GM19240 (cell line): Measurements from ENCODE around the gene MAST3.

ENCODE experiments used
- DNase-seq: peaks from one replicate; pipeline ENCODE4 v3.0.0; 2011; ENCODE audit warnings: low spot score; ENCODE audit not compliant: insufficient read length

The MAST3 gene

DNA sequence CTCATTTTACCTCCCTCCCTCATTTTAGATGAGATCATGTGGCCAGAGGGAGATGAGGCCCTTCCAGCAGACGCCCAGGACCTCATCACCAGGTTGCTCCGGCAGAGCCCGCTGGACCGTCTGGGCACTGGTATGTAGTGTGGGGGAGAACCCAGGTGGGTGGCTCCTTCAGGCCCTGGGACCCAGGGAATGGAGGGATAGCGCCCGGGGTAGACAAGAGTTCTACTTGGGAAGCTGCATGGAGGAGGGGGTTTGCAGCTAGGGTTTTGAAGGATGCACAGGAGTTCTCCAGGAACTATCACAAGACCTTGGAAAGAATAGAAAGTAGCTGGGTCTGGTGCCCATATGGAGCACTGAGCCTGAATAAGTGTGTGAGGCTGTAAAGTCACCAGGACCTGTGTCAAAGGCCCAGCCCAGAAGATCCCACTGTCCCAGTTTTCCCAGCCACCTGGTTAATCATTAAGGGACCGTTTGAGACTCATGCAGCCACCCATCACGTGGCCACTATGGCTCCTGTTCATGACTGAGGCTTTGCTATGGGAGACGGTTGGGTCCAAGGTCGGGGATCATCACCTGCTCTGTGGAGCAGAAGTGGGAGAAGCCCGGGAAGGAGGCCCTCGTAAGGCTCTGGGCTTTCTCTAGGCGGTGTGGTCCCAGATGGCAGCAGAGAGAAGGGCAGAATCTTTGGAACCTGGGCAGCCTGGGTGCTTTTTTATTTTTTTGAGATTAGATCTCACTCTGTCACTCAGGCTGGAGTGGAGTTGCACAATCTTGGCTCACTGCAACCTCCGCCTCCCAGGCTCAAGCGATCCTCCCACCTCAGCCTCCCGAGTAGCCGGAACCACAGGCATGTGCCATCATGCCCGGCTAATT lies 38.4 kb downstream of the MAST3 start:
- DNase-seq = no peak

- DNase-seq = no peak
These were observed 39.7 kb downstream of the MAST3 start for GRCh38 chr19:18137242-18137641.

- no peak for DNase-seq
These were observed 40.2 kb downstream of the MAST3 start for GRCh38 chr19:18137657-18138339.

- no peak for DNase-seq
These were observed 42.9 kb downstream of the MAST3 start for GRCh38 chr19:18140473-18140872.

DNA sequence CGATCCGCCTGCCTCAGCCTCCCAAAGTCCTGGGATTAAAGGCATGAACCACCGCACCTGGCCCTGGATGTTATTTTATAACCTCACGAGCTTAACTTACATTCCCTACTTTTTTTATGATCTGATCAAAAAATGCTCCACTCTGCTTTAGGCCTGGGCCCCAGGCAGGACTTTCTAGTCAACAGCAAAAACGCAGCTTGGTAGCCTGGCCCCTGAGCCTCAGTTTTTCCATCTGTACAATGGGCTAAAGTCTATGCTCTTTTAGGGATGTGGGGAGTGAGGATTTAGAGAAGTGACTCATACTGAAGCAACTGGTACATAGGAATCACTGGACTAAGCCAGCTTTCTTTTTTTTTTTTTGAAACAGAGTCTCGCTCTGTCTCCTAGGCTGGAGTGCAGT lies 43.5 kb downstream of the MAST3 start:
- DNase-seq = no peak

- DNase-seq = no peak
These were observed 46.3 kb downstream of the MAST3 start for GRCh38 chr19:18143902-18144301.

GRCh38 chr19:18144361-18144760 lies 46.8 kb downstream of the MAST3 start:
- no peak for DNase-seq

- DNase-seq = no peak
These were observed 47.3 kb downstream of the MAST3 start for GRCh38 chr19:18144906-18145305.

GRCh38 chr19:18145391-18145999 lies 47.9 kb downstream of the MAST3 start:
- DNase-seq = no peak

- no peak for DNase-seq
These were observed 49.8 kb downstream of the MAST3 start for GRCh38 chr19:18147396-18147795.

GRCh38 chr19:18149596-18149975 lies 52.0 kb downstream of the MAST3 start:
- DNase-seq = no peak

DNA sequence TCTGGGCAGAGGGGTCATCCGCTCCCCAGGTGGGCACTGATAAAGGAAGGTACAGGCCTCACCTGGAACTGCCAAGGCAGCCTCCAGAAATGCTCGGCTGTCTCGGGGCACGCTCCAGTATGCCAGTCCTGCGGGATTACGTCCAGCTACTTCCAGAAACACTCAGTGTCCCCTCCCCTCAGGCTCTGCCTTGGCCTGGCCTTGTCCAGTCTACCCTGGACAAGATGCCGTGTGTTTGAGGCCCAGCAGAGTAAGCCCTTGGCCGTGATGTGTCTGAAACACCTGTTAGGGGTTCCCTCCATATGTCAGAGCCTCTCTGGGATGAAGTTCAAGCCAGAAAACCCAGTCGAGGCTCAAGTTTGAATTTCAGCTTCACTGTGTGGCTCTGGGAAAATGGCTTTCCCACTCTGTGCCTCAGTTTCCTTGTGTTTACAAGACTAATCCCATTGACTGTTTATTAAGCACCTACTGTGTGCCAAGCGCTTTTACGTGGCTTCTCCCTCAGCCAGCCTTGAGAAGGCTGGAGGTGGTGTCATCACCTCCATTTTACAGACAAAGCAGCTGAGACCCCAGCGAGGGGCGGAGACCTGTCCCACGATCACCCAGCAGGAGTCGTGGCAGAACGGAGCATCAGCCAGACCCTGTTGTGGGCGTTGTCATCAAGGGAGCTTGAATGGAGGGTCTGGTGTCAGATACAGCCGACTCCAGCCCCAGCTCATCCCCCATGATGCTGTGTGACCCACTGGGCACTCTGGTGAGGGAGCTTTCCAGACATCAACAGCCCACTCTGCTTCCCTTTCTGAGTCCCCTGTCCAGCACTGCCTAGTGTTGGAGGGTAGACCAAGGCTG lies 53.4 kb downstream of the MAST3 start:
- no peak for DNase-seq

GRCh38 chr19:18152442-18152816 lies 54.9 kb downstream of the MAST3 start:
- peak; percentile 100 for DNase-seq

DNA sequence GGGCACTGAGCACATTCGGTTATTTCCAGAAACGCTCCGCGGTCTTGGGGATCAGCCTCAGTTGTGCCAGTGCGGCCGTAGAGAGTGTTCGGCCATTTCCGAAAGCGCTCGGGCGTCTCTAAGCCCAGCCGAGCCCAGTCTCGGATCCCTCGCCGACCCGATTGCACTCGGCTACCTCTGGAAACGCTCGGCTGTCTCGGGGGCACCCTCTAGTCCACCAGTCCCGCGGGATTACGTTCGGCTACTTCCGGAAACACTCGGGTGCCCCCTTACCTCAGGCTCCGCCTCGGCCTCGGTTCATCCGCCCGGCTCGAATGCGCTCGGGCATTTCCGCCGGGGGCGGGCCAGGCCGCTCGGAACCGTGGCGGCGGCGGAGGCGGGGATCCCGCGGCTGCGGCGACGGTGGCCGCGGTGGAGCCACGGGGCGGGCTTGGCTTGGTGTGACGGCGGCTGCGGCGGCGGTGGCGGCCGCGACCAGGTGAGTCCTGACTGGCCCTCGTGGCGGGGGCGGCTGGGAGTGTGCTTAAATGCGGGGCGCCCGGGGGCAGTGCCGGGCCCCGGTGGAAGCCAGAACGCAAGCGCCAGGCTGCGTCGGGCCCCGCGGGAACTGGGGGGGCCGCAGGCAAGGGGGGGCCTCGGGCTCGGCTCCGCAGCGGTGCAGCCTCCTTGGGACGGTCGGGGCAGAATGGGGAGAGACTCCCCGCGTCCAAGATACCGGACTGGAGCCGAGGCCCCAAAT lies 55.4 kb downstream of the MAST3 start, which contains the start of gene PIK3R2:
Gene PIK3R2, plus strand, starts transcription at position 347 of the 739 bp plus-strand sequence. CDS start 2,717 bp downstream, outside the sequence.
- peak; percentile 99 for DNase-seq

DNA sequence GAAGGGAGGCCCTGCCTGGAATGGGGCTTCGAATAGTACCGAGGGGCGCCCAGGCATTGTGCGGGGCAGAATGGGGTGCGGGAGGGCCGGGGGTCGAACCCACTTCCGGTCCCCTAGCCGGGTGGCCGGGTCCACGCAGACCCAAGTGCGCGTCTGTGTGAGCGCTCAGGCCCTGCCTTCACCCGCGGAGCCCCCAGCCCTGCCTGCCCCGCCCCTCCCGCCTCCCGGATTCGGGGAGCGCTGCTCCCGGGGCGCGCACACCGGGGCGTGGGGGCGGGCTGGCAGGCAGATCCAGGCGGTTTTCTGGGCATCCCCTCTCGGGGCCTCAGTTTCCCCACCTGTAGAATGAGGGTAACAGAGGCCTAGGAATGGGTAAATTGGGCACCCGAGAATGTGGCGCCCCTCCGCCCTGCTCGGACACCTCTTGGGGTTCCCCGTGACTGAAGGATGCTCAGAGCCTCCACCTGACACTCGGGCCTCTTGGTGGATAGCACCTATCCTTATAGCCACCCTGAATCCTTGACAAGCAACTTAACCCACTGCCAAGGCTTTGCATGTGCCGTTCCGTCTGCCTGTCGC lies 56.1 kb downstream of the MAST3 start:
- no peak for DNase-seq

DNA sequence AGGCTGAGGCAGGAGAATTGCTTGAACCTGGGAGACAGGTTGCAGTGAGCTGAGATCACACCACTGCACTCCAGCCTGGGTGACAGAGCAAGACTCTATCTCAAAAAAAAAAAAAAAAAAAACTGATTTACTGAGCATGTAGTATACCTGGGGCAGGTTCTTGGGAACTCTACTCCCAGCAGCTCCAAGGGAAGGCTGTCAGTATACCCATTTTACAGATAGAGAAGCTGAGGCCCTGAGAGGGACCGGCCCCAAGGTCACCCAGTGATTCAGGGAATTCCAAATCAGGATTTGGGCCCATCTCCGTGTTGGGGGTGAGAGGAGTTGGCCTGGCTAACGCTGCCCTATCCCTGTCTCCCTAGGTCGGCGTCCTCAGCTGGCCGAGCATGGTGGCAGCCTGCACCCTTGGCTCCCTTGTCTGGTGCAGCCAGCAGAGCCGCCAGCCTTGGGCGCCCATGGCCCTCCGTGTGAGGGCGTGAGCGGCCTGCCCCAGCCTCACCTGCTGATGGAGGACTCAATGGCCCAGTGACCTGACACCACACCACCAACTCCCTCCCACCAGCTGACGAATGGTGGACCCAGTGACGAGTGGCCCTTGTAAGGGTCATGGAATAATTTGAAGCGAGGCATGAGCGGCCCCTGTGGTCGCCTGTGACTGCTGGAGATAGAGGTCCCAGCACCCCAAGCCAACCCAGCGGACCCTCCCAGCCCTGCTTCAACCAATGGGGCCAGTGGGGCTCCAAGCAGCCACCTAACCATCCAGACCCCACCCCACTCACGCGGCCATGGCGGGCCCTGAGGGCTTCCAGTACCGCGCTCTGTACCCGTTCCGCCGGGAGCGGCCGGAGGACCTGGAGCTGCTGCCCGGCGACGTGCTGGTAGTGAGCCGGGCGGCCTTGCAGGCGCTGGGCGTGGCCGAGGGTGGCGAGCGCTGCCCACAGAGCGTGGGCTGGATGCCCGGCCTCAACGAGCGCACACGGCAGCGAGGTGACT lies 57.8 kb downstream of the MAST3 start:
- no peak for DNase-seq

GRCh38 chr19:18156268-18156667 lies 58.7 kb downstream of the MAST3 start:
- no peak for DNase-seq

DNA sequence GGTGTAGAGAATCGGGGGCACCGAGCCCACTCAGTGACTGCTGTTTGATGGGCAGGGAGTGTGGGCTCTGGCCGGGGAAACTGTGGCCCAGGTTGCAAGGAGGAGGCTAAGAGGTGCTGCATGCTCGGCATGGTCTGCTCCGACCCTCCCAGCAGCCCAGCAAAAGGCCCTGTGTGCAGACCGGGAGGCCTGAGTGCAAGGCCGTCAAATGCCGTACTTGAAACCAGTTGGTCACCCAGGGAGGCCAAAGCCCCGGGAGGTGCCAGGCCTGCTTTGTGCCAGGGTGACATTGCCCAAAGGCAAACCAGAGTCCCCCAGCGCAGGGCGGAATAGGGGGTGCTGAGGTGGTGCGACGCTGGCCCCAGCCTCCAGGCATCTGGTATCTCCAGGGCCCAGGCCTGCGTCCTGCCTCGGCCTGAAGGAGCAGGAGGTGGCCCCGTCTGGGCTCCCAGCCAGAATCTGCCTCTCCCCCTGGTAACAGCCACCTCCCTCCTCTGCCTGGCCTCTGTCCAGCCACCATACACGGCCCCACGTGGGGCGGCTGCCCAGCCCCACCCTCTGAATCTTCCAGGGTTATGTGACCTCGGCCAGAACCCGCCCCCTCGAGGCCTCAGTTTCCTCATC lies 59.4 kb downstream of the MAST3 start:
- DNase-seq = no peak
